Measurements from ENCODE around the gene HOXB2. TPM values are rescaled to one million over a fixed set of nuclear protein-coding genes. Genes with fewer than 3 reads are reported as not detected.

Gene HOXB2
- total and polyA plus RNA-seq, 9 of the 15 experiments (the other 6 are each of a cell fraction or from before 2014, with no cell fraction given), result 2.1 to 97.7 (median 21.2) TPM

- TF ChIP-seq, protein P1, sequence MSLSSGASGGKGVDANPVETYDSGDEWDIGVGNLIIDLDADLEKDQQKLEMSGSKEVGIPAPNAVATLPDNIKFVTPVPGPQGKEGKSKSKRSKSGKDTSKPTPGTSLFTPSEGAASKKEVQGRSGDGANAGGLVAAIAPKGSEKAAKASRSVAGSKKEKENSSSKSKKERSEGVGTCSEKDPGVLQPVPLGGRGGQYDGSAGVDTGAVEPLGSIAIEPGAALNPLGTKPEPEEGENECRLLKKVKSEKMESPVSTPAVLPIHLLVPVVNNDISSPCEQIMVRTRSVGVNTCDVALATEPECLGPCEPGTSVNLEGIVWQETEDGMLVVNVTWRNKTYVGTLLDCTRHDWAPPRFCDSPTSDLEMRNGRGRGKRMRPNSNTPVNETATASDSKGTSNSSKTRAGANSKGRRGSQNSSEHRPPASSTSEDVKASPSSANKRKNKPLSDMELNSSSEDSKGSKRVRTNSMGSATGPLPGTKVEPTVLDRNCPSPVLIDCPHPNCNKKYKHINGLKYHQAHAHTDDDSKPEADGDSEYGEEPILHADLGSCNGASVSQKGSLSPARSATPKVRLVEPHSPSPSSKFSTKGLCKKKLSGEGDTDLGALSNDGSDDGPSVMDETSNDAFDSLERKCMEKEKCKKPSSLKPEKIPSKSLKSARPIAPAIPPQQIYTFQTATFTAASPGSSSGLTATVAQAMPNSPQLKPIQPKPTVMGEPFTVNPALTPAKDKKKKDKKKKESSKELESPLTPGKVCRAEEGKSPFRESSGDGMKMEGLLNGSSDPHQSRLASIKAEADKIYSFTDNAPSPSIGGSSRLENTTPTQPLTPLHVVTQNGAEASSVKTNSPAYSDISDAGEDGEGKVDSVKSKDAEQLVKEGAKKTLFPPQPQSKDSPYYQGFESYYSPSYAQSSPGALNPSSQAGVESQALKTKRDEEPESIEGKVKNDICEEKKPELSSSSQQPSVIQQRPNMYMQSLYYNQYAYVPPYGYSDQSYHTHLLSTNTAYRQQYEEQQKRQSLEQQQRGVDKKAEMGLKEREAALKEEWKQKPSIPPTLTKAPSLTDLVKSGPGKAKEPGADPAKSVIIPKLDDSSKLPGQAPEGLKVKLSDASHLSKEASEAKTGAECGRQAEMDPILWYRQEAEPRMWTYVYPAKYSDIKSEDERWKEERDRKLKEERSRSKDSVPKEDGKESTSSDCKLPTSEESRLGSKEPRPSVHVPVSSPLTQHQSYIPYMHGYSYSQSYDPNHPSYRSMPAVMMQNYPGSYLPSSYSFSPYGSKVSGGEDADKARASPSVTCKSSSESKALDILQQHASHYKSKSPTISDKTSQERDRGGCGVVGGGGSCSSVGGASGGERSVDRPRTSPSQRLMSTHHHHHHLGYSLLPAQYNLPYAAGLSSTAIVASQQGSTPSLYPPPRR (CRISPR knock-in tag; IDR thresholded peaks at IDR 0.05; ENCODE audit: borderline replicate concordance), result no peak
- TF ChIP-seq BACH1 (tag; IDR thresholded peaks at IDR 0.05), result no peak
- no peak; the same call in 1 of the 2 replicates for TF ChIP-seq PHF8 (IDR thresholded peaks at IDR 0.05; ENCODE audit: borderline replicate concordance, low read length)
- TF ChIP-seq, protein P2, sequence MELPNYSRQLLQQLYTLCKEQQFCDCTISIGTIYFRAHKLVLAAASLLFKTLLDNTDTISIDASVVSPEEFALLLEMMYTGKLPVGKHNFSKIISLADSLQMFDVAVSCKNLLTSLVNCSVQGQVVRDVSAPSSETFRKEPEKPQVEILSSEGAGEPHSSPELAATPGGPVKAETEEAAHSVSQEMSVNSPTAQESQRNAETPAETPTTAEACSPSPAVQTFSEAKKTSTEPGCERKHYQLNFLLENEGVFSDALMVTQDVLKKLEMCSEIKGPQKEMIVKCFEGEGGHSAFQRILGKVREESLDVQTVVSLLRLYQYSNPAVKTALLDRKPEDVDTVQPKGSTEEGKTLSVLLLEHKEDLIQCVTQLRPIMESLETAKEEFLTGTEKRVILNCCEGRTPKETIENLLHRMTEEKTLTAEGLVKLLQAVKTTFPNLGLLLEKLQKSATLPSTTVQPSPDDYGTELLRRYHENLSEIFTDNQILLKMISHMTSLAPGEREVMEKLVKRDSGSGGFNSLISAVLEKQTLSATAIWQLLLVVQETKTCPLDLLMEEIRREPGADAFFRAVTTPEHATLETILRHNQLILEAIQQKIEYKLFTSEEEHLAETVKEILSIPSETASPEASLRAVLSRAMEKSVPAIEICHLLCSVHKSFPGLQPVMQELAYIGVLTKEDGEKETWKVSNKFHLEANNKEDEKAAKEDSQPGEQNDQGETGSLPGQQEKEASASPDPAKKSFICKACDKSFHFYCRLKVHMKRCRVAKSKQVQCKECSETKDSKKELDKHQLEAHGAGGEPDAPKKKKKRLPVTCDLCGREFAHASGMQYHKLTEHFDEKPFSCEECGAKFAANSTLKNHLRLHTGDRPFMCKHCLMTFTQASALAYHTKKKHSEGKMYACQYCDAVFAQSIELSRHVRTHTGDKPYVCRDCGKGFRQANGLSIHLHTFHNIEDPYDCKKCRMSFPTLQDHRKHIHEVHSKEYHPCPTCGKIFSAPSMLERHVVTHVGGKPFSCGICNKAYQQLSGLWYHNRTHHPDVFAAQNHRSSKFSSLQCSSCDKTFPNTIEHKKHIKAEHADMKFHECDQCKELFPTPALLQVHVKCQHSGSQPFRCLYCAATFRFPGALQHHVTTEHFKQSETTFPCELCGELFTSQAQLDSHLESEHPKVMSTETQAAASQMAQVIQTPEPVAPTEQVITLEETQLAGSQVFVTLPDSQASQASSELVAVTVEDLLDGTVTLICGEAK (IDR thresholded peaks at IDR 0.05), result 0 out of 2 replicates have a peak, but pooled peaks have one; percentile 30
- TF ChIP-seq, protein P2 (CRISPR knock-in tag; IDR thresholded peaks at IDR 0.05), result no peak
- no peak for TF ChIP-seq HLTF (IDR thresholded peaks at IDR 0.05)
- TF ChIP-seq, protein P3, sequence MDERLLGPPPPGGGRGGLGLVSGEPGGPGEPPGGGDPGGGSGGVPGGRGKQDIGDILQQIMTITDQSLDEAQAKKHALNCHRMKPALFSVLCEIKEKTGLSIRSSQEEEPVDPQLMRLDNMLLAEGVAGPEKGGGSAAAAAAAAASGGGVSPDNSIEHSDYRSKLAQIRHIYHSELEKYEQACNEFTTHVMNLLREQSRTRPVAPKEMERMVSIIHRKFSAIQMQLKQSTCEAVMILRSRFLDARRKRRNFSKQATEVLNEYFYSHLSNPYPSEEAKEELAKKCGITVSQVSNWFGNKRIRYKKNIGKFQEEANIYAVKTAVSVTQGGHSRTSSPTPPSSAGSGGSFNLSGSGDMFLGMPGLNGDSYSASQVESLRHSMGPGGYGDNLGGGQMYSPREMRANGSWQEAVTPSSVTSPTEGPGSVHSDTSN (CRISPR knock-in tag; IDR thresholded peaks at IDR 0.05; ENCODE audit: low read depth), result no peak
- TF ChIP-seq, protein P3 (tag; conservative IDR thresholded peaks at IDR 0.05; ENCODE audit: low read depth), result no peak
These were observed 31.8 kb upstream of the HOXB2 start (continued) for GRCh38 chr17:48576479-48577309.
